IPS-20b (cell line): ENCODE results near the gene FCGR3A.
"Not testable (repeated sequence)": the region's sequence is repeated elsewhere in the genome, so short reads cannot be mapped to it uniquely, and the experiment has no call there.

Experiments used
- H3K27ac ChIP-seq: one replicate; pipeline ENCODE4 v1.5.1; 2013; ENCODE audit warnings: low read length
- H3K27me3 ChIP-seq: 2 replicates; pipeline ENCODE4 v1.6.1; 2013; ENCODE audit warnings: mild to moderate bottlenecking, low read length, inconsistent platforms; ENCODE audit not compliant: insufficient read depth
- H3K36me3 ChIP-seq: 2 replicates; pipeline ENCODE4 v1.6.1; 2013; ENCODE audit warnings: low read depth, mild to moderate bottlenecking, inconsistent platforms, low read length, moderate library complexity; ENCODE audit not compliant: insufficient read depth
- H3K4me1 ChIP-seq: 2 replicates; pipeline ENCODE4 v1.6.1; 2013; ENCODE audit warnings: mild to moderate bottlenecking, control low read depth, inconsistent platforms, low read length, moderate library complexity; ENCODE audit not compliant: insufficient read depth
- H3K4me3 ChIP-seq: 2 replicates; pipeline ENCODE4 v1.5.1; 2013; ENCODE audit warnings: mild to moderate bottlenecking, low read length, inconsistent platforms
- H3K9ac ChIP-seq: 2 replicates; pipeline ENCODE4 v1.6.1; 2013; ENCODE audit warnings: low read depth, mild to moderate bottlenecking, inconsistent platforms, low read length, moderate library complexity
- H3K9me3 ChIP-seq: 2 replicates; pipeline ENCODE4 v1.6.1; 2013; ENCODE audit warnings: mild to moderate bottlenecking, low read depth, low read length, inconsistent platforms; ENCODE audit not compliant: insufficient read depth

FCGR3A gene

DNA sequence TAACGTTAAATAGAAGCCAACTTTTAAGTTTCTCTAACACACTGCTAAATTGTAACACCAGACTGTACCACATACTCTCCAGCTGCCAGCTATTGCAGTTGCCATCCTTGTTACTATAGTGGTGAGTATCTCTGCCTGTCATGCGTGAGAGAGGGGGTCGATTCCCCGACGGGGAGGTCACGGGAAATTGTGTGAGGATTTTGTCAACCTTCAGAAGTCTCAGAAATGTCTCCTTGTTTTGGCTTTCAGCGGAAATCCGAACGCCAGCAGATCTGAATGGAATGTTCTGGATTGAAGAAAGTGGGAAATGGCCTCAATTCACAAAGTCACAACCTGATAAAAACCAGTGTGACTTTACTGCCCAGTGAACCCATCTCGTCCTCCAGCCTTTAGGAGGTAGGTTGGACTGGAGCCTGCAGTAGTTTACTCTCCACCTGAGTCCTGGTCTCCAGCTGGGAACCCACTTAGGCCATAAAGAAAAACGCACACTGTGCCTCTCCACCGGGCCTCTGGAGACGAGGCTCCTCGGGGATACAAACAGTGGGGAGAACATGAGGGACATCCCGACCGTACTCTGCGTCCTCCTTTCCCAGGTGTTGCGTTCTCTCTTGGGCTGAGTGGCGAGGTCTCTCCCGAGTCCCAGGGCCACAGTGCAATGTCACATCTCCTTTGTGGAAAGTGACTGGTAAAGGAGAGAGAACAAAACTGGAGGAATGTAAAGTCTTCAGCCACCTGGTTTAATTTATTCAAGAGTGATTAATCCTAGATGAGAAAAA lies 26.4 kb downstream of the FCGR3A start:
- not testable (repeated sequence) for H3K4me1 ChIP-seq, H3K9ac ChIP-seq, H3K27ac ChIP-seq, H3K36me3 ChIP-seq, H3K9me3 ChIP-seq
- Histone ChIP-seq H3K27me3 (peaks cover 35% of the 10 kb centered on the region), H3K4me3 (peak overlapping the region; percentile 85)

DNA sequence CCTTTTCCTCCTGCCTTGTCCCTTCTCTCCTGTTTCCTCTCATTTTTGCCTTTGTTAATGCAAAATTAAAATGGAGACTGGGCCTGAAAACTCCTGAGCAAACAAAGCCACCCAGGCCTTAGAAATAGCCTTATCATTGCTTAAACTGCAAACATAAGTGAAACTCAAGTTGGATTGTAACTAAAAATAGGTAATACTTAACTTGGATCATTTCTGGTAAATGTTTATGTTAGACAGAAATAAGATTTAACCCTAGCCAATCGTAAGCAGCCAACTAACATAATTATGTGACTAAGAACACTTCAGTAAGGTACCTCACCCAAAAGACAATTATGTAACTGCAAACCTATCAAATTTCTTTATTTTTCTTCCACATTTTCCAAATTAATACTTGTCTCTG lies 35.7 kb downstream of the FCGR3A start:
- not testable (repeated sequence) for H3K27ac ChIP-seq, H3K27me3 ChIP-seq, H3K9ac ChIP-seq, H3K9me3 ChIP-seq, H3K4me3 ChIP-seq, H3K36me3 ChIP-seq, H3K4me1 ChIP-seq

DNA sequence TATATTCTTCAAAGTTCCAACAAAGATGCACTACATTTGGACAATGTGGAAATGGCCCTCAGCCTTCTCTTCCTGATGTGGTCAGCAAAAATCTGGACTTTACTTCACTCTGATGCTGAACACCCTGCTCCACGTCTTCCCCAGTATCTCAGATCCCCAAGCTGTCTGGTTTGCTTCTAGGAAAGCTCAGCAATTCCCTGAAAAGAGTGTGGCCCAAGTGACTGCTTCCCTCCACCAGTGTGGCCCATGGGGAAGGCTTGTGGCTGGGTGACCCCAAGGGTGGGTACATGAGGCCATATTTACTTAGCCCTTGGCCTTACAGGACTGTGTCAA lies 36.2 kb downstream of the FCGR3A start:
- not testable (repeated sequence) for H3K4me1 ChIP-seq, H3K4me3 ChIP-seq, H3K9ac ChIP-seq, H3K9me3 ChIP-seq, H3K27ac ChIP-seq, H3K36me3 ChIP-seq, H3K27me3 ChIP-seq

DNA sequence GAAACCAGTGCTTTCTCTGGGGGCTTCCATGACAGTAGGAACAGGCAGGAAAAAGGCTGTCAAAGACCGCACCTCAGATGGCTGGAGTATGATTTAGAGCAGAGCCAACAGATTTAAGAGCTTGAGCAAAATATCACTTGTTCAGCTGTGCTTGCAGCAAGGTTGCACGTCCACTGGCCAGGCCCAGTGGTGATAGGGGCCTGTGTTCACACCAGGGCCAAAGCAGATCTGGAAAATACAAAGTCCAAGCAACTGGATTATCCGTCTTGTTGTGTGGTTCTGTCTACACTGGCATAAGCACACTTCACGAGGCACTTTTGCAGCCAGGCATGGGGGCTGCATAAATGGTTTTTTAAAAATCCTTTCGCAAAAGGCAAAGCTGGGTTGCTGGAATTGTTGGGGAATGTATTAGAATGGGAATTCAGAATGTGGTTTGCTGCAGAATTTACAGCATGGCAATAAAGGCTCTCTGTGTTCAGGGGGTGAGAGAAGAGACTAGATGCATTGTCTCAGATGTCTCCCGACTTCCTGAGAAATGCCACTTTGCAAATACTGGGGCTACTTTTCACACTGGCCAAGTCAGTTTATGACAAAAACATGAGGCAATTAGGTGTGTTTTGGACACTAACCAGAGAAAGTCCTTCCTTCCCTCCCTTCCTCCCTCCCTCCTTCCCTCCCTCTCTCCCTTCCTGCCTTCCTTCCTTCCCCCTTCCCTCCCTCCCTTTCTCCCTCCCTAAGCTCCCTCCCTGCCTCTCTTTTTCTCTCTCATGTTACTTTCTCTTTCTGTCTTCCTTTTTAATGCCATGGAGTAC lies 36.8 kb downstream of the FCGR3A start:
- not testable (repeated sequence) for H3K9ac ChIP-seq, H3K4me3 ChIP-seq, H3K27ac ChIP-seq

DNA sequence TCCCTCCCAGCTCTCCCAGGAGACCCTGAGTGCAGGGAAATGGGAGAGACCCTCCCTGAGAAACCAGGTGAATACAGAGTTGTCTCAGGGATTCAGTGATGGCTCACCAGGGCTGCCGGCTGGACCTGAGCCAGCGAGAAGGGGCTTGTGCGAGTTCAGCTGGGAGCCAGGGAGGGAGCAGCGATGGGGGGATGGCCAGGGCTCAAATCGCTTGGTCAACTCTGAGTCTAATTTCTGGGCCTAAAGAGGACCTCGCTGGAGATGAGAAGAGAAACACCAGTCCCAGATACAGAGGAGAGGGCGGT lies 37.9 kb downstream of the FCGR3A start:
- no peak overlapping the region for H3K9ac ChIP-seq
- no peak overlapping the region for H3K27ac ChIP-seq
- H3K36me3 ChIP-seq = no peaks in the 10 kb centered on the region
- no peaks in the 10 kb centered on the region for H3K4me1 ChIP-seq
- no peak overlapping the region for H3K4me3 ChIP-seq
- H3K9me3 ChIP-seq = no peaks in the 10 kb centered on the region
- H3K27me3 ChIP-seq = no peaks in the 10 kb centered on the region

More for the DNA sequence above, 36.8 kb downstream of the FCGR3A start:
- H3K27me3 ChIP-seq, H3K9me3 ChIP-seq, H3K36me3 ChIP-seq, H3K4me1 ChIP-seq: not testable (repeated sequence)

DNA sequence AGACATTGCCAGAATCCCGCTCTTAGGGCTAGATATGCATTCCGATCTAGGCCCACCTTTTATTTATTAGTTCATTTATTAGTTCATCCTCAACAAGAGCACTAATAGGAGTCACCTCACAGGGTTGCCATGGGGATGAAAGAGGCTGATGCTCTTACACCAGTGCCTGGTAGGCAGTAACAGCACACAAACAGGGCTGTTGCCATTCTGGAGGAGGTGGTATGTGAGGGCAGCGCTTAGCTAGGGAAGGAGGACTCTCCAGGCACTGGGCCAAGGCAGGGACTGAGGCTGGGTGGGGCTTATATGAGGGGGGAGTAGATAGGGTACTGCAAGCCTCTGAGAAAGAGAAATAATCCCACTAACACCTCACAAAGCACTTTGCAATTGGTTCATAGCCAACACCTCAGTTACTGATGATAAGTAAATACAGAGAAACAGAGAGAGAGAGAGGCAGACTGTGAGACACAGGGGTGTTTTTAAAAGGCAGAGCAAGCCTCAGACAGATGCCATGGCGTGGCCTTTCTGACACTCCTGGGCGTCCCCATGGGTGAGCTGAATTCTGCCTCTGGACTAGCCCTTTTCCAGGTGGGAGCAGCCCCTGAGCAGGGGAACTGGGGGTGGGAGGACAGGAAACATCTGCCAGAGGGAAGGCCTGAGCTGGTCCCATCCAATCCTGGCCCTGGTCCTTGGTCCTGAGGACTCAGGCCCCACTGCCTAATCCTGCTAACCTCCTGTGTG lies 38.4 kb downstream of the FCGR3A start:
- H3K36me3 ChIP-seq = no peaks in the 10 kb centered on the region
- no peaks in the 10 kb centered on the region for H3K9me3 ChIP-seq
- H3K27me3 ChIP-seq = no peaks in the 10 kb centered on the region
- H3K9ac ChIP-seq = no peak overlapping the region
- H3K4me3 ChIP-seq = no peak overlapping the region
- no peaks in the 10 kb centered on the region for H3K4me1 ChIP-seq
- H3K27ac ChIP-seq = no peak overlapping the region

DNA sequence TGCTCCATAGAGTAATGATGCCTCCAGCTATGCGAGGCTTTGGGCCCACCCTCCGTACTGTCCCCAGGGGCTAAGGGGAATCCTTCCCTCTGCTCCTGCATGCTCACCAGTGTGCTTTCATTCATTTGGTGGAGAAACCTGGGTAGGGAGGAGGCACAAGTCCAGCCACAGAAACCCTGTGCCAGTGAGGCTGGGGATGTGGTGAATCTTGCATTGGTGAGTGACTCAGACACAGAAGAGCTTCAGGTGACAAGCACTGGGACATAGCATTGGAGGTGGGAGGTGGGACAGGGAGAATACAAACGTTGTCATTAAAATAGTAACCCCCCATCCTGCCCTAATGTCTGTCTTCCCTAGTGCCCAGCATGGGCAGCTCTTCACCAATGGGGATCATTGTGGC lies 39.1 kb downstream of the FCGR3A start:
- H3K9ac ChIP-seq = no peak overlapping the region
- H3K27ac ChIP-seq = no peak overlapping the region
- H3K9me3 ChIP-seq = no peaks in the 10 kb centered on the region
- no peak overlapping the region for H3K4me3 ChIP-seq
- H3K27me3 ChIP-seq = peaks cover 4% of the 10 kb centered on the region; the same call in 1 of the 2 replicates
- H3K4me1 ChIP-seq = no peaks in the 10 kb centered on the region
- no peaks in the 10 kb centered on the region for H3K36me3 ChIP-seq

DNA sequence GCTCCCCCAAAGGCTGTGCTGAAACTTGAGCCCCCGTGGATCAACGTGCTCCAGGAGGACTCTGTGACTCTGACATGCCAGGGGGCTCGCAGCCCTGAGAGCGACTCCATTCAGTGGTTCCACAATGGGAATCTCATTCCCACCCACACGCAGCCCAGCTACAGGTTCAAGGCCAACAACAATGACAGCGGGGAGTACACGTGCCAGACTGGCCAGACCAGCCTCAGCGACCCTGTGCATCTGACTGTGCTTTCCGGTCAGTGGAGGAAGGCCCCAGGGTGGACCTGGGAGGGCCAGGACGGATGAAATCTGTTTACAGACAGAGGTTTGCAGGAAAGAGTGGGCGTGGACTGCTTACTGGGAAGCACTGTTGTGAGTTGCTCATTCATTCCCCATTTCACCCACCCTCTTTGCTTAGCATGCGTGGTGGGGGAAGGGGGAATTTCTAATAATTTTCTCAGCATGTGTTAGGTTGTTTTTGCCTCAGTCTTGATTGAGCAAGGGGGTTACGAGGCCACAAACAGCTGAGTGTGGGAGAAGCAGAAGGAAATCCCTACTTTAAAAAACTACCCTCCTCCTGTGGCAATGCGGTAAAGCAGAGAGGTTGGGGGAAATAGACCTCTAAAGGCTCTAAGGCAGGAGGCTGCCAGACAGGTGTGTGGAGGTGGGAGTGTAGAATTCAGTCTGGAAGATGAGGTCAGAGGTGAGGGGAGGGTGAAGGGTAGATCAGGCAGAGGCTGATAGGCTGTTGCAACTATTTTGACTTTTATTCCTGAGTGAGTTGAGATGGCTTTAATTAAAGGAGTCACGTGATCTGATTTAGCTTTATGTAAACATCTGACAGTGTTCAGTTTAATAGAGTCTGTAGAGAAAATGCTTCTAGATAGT lies 43.0 kb downstream of the FCGR3A start:
- peak overlapping the region; percentile 32; the same call in 1 of the 2 replicates for H3K9ac ChIP-seq
- no peaks in the 10 kb centered on the region for H3K4me1 ChIP-seq
- peaks cover 4% of the 10 kb centered on the region; the same call in 1 of the 2 replicates for H3K27me3 ChIP-seq
- no peak overlapping the region for H3K4me3 ChIP-seq
- no peaks in the 10 kb centered on the region for H3K36me3 ChIP-seq
- H3K9me3 ChIP-seq = no peaks in the 10 kb centered on the region
- no peak overlapping the region for H3K27ac ChIP-seq

DNA sequence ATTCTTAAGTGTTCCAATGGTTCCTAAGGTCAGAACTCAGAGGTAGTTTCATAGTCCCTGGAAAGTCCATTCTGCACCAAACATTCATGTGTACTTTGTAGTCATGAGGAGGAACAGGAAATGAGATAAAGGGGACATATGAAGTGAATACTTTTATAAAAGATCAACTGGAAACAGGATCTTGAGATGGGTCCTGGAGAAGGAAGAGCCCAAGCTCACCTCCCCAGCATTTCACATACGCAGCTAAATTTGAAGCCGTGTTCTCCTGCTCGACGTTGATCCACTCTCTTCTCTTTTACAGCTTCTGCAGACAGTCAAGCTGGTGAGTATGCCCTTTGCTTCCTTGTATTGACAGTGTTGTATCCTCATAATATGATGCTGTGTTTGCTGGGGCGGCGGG lies 43.9 kb downstream of the FCGR3A start:
- Histone ChIP-seq H3K36me3 (no peaks in the 10 kb centered on the region), H3K27me3 (peaks cover 4% of the 10 kb centered on the region; the same call in 1 of the 2 replicates), H3K9me3 (no peaks in the 10 kb centered on the region), H3K27ac (no peak overlapping the region), H3K4me3 (no peak overlapping the region), H3K9ac (no peak overlapping the region), H3K4me1 (no peaks in the 10 kb centered on the region)

DNA sequence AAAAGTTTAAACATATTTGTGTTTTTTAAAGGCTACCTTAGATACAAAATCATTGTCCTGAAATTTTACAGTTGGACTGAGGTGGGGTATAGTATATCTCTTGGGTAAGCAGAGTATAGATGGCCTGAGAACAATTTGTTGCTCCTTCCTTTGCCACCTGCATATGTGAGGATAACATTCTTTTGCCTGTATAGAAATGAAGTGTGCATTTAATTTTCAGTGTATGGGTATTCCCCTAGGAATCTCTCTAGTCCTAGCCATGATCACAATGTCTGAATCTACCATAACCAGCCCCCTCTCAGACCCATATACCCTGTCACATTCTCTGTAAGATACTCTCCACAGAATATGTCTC lies 46.2 kb downstream of the FCGR3A start:
- Histone ChIP-seq H3K27ac (no peak overlapping the region), H3K36me3 (no peaks in the 10 kb centered on the region), H3K4me1 (no peaks in the 10 kb centered on the region), H3K9ac (no peak overlapping the region), H3K9me3 (no peaks in the 10 kb centered on the region), H3K27me3 (peaks cover 4% of the 10 kb centered on the region; the same call in 1 of the 2 replicates), H3K4me3 (no peak overlapping the region)

DNA sequence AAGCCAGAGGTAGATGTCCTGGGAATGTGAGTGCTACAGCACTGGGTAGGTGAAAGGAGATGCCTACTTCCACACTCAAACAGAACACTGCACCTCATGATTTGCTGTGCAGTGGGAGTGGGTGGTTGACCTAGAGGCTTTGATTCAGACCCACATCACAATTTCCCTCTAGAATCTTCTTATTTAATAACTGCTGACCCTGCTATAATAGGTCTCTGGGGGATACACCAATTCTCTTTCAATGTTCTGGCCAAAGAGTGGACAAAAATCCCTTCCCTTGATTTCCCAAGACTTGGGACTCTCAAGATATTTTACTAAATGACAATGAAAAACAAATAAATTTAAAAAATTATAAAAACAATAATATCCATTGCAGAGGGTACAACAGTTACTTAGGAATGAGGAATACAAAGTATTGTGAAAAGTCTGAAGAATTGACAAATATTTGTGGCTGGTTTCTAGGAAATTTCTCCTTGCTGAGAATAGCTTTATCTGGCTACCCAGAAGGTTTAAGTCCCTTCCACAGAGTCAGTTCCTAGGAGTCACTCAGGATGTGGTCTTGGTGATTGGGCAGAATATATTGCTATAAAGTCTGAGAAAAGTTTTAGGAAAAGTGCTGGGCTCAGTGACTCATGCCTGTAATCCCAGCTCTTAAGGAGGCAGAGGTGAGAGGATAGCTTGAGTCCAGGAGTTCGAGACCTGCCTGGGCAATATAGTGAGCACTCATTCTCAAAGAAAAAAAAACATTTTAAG lies 46.8 kb downstream of the FCGR3A start:
- peaks cover 4% of the 10 kb centered on the region; the same call in 1 of the 2 replicates for H3K27me3 ChIP-seq
- H3K4me3 ChIP-seq = no peak overlapping the region
- H3K9me3 ChIP-seq = no peaks in the 10 kb centered on the region
- no peak overlapping the region for H3K9ac ChIP-seq
- H3K4me1 ChIP-seq = no peaks in the 10 kb centered on the region
- no peak overlapping the region for H3K27ac ChIP-seq
- no peaks in the 10 kb centered on the region for H3K36me3 ChIP-seq
